Medulla oblongata (tissue), 1 donor: ENCODE data around the gene PROK2.

ENCODE experiments used
- DNase-seq: peaks from one replicate; pipeline ENCODE4 v3.0.0-alpha.2; 2015; ENCODE audit errors: extremely low spot score

The PROK2 gene, protein sequence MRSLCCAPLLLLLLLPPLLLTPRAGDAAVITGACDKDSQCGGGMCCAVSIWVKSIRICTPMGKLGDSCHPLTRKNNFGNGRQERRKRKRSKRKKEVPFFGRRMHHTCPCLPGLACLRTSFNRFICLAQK

DNA sequence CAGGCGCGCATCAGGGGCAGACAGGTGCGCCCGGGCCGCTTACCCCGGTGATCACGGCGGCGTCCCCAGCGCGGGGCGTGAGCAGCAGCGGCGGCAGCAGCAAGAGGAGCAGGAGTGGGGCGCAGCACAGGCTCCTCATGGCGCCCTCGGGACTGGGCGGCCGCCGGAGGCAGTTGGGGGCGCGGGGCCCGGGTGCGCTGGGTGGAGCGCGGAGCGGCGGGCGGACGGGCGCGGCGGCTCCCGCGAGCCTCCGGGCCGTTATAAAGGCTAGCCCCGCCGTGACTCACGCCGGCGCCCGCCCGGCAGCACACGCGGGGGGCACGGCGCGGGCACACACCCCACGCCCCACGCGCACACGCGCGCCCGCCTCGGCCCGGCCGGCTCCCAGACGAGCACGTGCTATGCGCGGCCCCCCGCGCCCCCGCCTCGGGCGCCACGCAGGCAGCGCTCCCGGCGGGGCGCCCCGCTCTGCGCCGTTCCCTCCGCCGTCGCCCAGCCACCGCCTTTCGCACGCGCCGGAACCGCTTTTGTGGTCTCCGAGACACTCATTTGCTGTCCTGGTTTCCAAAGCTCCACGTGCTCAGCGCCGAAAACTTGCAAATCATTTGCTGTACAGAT, at the start of gene PROK2:
PROK2 (minus strand) TSS at position 235 of the 618 bp plus-strand sequence; CDS start at position 139, 96 bp downstream.
- no peak for DNase-seq

DNA sequence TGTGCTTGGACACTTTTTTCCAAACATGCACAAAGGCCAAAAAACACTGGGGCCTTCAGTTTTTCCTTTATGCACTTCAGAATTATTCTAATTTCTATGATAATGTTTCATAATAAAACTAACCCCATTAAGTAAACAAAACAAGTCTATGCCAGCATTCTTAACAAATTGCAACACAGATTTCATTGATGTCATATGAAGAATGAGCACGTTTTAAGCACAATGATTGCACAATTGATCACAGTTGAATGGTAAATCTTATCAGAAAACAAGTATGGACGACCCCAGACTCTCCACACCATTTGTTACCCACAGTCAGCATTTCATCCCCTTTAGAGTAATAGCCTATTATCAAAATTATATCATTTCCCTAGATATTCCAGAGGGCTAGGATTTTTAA, 46.7 kb upstream of the PROK2 start:
- no peak for DNase-seq

DNA sequence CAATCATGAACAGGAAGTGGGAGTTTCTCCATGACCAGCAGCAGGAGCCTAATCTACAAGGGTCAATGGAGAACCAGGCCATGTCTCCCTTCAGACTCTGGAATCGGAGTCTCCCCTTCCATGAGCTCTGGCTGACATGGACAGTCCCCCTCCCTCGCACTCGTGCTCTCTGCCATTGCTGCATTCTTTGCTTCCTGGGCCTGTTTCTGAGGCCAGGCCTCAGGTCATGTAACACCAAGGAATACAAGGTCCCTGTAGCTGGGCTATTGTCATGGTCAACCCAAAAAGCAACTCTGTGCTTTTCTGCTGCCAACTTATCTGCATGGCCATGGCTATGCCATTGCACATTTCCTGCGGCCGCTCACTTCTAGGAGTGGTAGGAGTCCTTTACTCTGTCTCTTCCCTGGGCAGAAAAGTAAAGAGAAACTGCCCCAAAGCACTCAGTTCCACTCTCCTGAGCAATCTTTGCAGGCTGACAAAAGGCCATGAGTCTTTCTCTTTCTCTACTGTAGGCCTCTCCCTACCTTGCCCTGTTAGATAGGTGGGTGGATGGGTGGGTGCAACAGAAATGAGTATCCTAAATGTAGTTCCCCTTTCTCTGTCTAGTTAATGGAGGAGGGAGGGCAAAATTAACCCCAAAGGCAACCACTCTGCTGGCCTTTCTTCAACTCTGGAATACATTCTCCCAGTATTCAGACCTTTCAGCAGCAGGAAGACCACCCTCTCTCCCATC, 40.8 kb upstream of the PROK2 start:
- no peak for DNase-seq

DNA sequence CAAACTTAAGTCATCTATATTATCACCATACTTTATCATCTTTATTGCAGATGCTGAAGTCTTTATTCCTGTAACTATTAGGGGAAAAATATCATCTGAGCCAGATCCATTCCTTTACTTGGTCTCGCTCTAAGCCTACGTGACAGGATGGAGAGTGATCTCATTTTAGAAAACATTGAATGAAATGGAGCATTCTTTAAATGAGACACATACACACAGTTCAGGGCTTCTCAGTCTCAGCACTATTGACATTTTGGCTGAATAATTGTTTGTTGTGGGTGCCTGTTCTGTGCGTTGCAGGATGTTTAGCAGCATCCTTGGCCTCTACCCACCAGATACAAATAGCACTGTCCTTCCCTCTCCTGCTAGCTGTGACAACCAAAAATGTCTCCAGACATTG, 36.2 kb upstream of the PROK2 start:
- DNase-seq = no peak

DNA sequence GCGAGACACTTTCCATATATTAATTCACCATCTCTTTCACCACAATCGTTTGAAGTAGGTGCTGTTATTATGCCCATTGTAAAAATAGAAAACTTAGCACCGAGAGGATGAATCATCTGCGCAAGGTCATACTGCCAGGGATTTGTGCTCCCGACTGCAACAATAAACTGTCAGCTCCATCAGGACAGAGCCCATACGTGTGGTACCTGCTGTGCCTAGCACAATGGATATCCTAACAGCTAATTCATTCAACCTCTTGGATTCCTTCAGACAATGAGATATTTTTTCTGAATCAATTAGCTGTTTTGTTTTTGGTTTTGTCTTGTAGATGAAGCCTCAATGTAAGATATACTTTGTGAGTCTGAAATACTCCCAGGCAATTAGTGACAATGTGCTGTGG, 32.3 kb upstream of the PROK2 start:
- no peak for DNase-seq

DNA sequence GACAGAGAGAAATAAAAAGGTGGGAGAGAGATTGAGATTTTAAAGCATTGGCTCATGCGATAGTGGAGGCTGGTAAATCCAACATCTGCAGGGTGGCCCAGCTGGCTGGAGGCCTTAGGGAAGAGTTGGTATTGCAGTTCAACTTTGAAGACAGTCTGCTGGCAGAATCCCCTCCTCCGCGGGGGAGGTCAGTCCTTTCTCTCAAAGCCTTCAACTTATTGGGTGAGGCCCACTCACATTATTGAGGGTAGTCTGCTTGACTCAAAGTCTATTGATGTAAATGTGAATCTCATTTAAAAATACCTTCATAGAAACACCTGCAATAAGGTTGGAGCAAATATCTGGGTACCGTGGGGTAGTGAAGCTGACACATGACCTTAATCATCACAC, 31.8 kb upstream of the PROK2 start:
- no peak for DNase-seq

DNA sequence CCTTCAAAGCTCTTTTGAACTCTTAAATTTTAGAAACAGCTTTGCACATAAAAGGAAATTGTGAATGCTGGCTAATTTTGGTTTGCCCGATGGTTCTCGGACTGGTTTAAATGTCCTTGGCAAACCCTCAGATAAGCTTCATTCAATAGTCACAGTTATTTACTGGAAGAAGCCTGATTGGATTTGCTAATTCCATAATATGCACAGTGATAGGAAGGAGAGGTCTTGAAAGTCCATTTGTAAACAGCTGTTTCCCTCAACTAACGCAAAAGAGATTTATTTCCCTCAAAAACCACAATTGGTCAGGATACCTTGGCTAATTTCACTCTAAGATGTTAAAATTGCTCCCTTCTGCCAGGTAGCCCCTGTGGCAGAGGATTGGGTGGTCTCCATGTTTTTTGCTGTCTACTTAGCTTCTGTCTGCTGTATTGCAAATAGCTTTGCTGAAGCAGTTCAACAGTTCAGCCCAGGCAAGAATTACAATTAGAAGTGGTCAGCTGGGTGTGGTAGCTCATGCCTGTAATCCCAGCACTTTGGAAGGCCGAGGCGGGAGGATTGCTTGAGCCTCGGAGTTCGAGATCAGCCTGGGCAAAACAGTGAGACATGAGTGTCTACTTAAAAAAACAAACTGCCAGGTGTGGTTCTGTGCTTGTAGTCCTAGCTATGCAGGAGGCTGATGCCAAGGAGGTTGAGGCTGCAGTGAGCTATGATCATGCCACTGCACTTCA, 30.6 kb upstream of the PROK2 start:
- DNase-seq = no peak

DNA sequence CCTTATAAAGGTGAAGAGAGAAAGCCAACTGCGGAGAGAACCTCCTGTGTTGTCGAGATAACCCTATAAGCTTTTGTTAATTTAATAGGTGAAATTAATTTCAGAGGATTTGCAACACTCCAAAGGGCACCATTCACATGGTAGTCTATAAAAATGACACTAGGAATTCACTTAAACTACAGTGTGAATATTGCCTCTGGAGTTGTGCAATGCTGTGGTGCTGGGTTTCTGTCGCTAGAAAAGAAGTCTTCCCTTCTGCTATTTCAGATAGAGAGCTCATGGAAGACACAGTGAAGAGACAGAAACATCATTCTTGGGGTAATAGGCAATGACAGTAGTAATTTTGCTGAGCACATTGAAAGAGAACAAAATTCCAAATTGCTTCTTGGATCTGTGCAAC, 28.8 kb upstream of the PROK2 start:
- no peak for DNase-seq

DNA sequence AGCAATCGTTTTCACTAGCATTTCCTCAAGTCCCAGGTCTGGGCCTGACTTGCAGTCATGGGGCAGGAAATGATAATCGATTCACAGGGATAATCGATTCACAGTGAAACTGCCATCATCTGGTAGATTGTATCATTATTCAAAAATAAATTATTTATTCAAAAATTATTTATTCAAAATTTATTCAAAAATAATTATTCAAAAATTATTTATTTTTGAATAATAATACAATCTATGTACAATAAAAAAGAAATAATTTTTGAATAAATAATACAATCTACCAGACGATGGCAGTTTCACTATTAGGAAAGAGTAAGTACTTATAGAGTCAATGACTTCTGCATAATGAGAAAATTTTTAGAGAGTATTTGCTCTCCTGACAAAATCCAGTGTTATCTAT, 28.1 kb upstream of the PROK2 start:
- DNase-seq = no peak

DNA sequence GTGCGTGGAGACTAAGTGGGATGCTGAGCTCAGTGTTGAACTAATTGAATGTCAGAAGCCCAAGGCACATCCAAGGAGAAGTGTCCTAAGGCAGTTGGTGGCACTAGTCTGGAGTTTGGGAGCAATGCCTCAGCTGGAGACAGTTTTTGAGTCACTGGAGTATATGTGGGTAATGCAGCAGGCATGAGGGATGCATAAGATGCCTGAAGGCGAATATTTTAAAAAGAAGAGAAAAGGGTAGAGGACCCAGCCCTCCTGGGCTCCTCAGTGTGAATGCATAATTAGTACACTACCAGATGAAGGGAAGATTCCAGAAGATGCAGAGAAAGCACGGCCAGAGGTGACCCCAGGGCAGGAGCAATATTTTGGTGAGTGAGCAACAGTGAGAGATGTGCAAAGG, 25.1 kb upstream of the PROK2 start:
- DNase-seq = no peak

DNA sequence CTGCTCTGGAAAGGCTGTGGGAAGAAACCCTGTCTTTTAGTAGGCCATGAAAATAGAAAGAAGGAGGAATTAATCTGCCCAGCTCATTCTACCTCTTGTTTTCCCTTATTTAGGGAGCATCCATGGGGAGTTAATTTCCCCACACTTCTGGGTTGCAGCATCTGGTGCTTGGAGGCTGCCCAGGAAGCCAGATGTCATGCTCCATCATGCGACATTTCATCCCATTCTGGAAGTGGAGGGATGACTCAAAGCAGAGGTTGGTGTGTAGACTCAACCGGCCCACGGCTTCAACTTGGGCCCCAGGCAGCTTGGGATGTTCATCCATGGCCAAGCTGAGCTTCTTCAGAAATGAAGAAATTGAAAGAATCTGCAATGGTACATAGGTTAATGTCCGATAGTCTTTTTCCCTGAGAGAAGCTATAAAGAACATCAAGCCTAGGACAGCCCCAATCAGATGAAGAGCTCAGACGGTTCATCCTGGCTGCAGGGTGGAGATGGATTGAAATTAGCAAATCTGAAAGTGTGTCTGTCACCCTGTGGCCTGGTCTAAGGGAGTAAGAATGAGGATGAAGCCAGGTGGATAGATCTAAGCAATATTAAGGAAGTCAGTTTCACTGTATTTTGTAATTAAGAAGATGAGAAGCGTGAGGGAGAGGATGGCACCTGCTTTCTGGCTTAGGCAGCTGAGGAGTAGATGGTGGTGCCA, 24.5 kb upstream of the PROK2 start:
- DNase-seq = no peak

DNA sequence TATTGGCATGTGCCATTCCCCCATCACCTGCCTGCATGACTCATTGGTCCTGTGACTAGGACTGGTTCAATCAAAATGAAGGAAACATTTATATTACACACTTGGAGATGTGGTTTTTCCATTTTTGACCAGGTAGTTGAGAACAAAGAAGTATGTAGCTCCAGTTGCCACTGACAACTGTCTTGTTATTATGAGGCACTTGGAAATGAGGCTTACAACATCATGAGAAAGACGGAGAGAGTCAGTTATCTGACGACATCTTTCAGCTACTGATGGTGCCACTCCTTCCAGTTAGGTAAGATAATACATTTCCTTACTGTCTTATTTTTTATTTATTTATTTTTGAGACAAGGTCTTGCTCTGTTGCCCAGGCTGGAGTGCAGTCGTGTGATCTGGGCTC, 21.8 kb upstream of the PROK2 start:
- DNase-seq = no peak

DNA sequence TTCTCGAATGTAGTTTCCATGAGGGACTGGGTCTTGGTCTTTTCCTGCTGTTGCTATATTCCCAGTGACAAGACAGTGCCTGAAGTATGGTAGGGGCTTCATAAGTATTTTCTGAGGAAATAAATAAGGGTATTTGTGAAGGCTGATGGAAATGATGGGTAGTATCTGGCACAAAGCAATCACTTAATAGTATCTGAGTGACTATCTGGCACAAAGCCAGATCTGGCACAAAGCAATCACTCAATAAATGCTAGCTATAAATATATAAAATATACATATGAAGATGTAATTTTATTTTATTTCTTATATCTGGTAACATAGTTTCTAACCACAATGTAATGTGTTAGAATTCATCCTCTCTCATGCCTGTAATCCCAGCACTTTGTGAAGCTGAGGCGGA, 20.7 kb upstream of the PROK2 start:
- DNase-seq = no peak

DNA sequence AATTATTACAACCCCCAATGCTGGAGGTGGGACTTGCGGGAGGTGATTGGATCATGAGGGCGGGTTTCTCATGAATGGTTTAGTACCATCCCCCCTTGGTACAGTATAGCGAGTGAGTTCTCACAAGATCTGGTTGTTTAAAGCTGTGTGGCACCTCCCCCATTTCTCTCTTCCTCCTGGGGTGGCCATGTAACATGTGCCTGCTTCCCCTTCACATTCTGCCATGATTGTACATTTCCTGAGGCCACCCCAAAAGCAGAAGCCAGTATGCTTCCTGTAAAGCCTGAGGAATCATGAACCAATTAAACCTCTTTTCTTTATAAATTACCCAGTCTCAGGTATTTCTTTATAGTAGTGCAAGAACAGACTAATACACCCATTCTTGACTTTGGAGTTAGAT, 20.3 kb upstream of the PROK2 start:
- no peak for DNase-seq

DNA sequence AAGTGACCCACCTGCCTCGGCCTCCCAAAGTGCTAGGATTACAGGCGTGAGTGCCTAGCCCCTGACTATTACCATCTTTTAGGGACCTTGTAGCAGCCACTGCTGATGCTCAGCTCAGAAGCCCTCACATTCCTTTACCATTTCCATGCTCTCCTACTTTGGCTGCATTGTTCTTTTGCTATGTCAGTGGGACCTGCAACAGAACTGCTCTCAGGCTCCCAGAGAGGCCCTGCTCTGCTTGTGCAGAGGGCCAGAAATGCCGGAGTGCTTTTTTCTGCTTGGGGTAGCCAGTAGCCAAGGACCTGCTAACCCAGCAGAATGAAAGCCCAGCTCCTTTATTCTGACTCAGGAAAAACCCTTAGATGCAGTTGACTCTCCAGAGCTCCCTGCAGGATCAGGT, 18.3 kb upstream of the PROK2 start:
- no peak for DNase-seq

DNA sequence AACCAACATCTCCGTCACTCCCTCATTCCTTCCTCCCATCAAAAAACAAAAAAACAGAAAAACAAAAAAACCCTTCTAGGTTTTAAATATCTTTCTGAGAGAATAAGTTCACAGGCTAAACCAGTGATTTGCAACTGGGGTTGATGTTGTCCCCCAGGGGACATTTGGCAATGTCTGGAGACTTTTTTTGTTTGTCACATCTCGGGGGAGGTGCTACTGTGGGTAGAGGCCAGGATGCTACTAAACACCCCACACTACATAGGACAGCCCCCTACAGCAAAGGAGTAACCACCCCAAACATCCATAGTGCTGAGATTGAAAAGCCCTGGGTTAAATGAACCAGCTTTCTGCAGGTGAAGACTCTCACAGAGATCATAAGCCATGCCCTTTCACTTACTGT, 17.0 kb upstream of the PROK2 start:
- no peak for DNase-seq

DNA sequence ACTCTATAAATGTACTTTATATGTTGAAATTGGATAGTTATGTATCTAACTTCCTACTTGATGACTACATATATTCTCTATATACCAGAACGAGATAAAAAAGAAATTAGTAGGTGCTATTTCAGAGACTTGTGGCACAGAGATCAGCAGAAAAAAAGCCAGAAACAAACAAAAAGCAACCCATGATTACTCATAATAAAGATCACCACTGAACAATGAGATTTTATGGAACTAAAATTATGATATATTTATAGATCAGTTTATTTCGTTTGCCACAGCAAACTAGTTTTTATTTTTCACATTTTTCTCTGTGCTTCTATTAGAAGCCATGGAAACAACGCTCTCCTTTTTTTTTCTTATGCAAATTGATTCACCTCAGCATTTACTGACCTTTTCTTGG, 15.1 kb upstream of the PROK2 start:
- DNase-seq = no peak

DNA sequence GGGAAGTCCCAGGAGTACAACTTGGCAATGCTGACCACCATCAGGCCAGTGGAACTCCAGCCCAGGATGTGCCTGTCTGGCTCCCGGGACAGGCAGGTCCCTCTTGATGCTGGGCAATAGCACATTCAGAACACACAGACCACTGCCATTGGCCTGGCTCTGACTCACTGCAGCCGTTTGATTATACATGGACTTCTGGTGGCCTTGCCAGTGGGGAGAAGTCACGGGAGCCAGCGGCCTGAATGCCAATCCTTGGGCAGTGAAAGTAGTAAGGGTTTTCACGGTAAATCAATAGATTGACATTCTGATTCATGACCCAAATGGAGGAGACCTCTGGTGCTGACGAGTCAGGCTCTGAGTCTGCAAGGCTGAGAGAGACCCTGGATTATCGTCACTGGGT, 12.5 kb upstream of the PROK2 start:
- DNase-seq = no peak

DNA sequence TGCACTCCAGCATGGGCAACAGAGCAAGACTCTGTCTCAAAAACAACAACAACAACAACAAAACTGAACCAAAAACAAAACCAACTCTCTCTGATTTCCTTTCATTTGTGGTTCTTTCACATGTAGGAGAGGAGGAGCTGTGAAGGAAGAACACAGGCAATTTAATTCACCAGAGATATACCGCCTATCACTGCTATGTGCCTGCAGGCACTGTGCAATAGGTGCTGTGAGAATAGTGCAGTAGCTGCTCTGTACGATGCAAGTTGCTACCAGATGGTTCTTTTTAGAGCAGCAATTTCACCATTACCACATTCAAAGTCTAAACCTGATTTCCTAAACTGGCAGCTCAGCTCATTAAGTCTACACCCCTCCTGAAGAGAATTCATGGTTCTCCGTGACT, 11.3 kb upstream of the PROK2 start:
- DNase-seq = no peak

DNA sequence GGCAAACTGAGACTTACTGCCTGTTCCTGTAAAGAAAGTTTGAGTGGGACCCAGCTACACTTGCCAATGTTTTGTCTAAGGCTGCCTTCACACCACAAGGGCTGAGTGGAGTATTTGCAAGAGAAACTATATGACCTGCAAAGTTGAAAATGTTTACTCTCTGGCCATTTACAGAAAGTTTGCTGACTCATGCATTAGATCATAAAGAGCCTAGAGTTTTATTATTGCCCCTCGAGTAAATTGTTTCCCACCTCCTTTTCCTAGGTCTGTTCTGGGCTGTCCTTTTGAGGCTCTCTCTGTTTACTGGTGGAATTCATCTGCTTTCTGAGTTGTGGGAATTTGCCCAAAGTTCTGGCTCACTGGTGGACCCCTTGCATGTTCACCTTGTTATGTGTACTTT, 6.7 kb upstream of the PROK2 start:
- DNase-seq = no peak

DNA sequence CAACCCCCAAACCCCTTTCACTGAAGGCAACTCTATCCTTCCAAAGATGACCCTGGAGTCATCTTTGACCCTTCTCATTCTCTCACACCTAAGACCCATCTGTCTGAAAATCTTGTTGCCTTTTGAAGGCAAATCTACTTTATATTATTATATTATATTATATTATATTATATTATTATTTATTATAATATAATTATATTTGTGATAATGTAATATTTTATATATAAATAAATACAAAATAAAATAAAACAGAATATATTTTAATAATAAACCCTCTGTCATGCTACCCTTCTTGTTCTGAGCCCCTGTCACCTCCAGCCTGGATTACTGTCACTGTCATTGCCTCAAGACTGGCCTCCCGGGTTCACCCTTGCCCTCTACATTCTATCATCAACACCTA, 5.0 kb upstream of the PROK2 start:
- DNase-seq = no peak

DNA sequence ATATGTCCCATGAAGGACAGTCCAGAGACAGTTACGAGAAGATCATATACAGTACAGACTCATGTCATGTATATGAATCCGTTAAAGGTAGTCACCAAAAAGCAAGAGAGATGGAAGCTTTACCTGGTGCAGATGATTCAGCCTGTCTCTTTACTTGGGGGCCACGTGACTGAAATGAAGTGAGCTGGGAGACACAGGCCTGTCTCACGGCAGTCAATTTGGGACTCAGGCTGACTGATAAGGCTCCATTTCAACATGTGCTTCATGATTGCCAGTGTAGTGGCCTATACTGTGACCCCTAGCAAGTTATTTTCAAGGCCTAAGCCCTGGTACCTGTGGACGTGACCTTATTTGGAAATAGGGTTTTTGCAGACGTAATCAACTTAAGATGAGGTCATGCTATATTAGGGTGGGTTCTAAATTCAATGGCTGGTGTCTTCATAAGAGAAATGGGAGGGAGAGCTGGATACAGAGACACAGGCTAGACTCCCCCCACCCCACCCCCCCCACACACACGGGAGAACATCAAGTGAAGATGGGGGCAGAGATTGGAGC, 3.0 kb upstream of the PROK2 start:
- DNase-seq = no peak
